HG03025 (cell line): ENCODE measurements around the gene FAM107B.

ENCODE experiments used
- ATAC-seq: cut with Tn5 transposase; IDR thresholded peaks from one replicate; pipeline ENCODE4 v1.9.1; 2021; ENCODE audit warnings: mild to moderate bottlenecking, moderate library complexity; ENCODE audit not compliant: unreplicated experiment, low FRiP score

The FAM107B gene

DNA sequence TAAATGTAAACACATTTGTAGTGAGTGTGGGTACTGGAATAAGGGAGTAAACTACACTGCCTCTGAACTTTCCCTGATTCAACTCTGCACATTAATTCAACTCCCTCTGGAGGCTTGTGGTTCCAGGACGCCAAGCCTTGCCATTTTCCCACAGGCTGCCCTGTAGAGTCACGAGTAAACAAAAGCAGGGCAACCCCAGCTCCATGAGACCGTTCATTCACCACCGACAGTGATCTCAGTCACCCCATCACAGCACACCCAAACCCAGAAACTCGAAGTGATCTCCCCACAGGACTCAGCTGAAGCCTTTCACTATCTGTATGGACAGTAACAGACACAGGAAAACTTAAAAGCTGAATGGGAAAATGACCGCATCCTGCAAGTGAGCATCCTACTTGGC lies 225.2 kb downstream of the FAM107B start:
- ATAC-seq = no peak

- no peak for ATAC-seq
Observed at GRCh38 chr10:14548970-14549369, 225.7 kb downstream of the FAM107B start.

- ATAC-seq = no peak
Observed at GRCh38 chr10:14548474-14548873, 226.2 kb downstream of the FAM107B start.

- ATAC-seq = no peak
Observed at GRCh38 chr10:14547816-14548215, 226.9 kb downstream of the FAM107B start.

DNA sequence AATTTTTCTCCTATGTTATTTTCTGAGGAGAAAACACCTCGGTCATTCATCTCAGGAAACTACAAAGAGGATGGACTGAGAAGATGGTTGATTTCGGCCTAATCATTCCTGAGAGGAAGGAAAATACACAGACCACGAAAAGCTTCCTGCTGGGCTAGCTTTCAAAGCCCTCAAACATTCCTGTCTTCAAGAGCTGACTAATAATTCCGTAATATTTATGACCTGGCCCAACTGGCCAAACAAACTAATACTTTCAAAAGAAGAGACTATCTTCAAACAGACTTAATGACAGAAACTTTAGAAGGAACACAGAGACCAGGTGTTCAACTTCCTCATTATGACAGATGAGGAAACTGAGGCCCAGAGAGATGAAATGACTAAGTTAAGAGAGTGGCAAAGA lies 228.9 kb downstream of the FAM107B start:
- ATAC-seq = no peak

GRCh38 chr10:14543904-14544210 lies 230.8 kb downstream of the FAM107B start:
- ATAC-seq = no peak

DNA sequence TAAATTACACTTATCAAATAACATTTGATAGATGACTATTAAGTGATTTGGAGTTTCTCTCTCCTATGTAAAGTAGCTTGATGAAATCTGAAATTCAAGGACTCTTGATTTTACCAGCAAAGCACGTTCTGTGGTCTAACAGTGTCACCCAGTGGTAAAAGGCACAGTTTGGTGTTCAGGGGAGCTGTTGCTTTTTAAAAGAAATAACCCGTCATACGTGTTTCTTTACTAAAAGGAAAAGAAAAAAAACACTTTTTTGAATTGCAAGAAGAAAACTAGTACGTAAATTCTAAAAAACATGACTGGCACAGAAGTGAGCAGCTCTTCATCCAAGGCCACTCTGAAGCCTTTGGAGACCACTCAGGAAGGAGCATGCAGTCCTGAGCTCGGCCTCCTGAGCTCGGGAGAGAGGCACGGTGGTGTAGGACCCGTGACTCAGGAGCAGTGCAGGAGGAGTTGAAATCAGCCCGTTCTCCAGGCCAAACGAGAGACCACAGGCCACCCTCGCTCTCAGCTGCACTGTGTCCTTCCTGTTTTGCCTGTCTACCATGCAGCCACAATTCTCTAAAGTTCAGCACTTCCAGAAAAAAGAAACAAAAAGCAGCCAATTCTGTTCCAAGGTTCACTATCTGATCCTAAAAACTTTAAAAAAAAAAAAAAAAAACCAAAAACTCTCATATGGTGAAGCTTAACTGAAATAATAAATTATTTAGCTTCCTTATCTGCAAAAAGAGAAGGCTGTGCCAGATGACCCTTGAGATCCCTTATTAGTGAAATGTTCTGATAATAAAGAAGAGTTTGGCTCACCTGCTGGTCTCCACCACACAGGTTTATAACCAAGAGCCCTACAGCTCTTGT lies 231.4 kb downstream of the FAM107B start:
- ATAC-seq = no peak

DNA sequence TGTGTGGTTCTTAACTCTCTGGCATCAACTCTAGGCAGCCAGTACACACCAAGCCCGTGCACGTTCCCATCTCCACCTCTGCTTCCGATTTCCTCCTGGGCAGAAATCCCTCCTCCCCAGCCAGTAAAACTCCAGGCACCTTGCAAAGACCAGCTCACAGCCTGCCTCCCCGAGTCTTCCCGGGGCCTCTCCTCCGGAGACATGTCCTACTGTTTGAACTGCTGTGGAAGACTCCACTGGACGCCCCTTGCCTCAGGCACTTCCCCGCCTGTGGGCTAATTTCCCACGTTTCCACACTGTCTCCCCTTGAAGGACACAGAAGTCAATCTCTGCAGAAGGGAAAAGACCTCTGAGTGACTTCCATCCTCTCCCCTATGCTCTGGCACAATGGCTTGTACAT lies 233.3 kb downstream of the FAM107B start:
- no peak for ATAC-seq

DNA sequence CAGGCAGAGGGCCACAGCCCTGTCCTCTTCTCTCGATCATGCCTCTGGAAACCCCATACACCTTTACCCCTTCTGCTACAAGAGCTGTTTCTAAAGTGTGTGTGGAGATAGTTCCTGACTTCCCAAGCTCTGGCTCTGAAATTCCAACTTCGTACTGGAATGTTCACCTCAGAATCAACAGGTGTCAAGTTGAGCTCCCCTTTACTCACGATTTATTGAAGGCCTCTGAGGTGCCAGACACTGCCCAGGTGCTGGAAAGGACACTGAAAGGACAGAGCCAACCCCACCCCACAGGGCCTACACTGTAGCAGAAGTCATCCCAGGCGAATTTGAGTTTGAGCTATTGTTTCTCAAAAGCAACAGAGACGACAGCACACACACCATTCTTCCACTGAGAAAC lies 234.1 kb downstream of the FAM107B start:
- no peak for ATAC-seq

GRCh38 chr10:14540062-14540461 lies 234.6 kb downstream of the FAM107B start:
- ATAC-seq = no peak

- ATAC-seq = no peak
Observed at GRCh38 chr10:14539176-14539575, 235.5 kb downstream of the FAM107B start.

- no peak for ATAC-seq
Observed at GRCh38 chr10:14536241-14537213, 238.2 kb downstream of the FAM107B start.

- no peak for ATAC-seq
Observed at GRCh38 chr10:14535457-14536130, 239.1 kb downstream of the FAM107B start.

- no peak for ATAC-seq
Observed at GRCh38 chr10:14534152-14534551, 240.5 kb downstream of the FAM107B start.

- ATAC-seq = no peak
Observed at GRCh38 chr10:14533295-14533694, 241.4 kb downstream of the FAM107B start.

DNA sequence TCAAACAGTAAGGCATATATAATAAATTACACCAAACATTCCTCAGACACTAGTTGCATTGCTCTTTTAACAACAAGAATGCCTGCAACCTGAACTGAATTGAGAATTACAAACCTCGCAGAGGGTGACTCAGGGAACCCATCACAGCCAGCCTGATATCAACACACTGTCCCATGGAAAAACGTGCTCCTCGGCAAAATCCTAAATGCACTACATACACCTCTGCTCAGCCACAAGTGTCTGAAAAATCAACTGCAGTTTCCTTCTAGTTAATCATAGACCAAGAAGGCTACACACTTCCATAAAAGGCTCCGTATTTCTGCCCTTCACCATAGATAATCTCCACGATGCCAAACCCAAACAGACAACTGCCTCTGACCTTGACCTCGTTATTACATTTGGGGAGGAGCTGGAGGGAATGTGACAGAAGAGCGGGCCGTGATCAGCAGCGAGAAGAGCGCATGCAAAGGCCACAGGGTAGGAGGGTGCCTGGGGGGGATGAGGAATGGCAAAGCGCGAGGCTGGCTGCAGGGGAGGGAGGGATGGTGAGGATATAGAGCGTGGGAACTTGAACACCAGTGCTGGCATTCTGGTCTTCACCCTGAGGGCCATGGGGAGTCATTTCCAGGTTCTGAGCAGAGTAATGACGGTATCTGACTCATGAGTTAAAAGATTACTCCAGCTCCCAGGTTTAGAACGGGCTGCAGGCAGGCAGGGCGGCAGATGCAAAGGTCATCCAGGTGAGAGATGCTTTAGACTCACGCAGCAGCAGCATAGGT lies 242.0 kb downstream of the FAM107B start:
- no peak for ATAC-seq

DNA sequence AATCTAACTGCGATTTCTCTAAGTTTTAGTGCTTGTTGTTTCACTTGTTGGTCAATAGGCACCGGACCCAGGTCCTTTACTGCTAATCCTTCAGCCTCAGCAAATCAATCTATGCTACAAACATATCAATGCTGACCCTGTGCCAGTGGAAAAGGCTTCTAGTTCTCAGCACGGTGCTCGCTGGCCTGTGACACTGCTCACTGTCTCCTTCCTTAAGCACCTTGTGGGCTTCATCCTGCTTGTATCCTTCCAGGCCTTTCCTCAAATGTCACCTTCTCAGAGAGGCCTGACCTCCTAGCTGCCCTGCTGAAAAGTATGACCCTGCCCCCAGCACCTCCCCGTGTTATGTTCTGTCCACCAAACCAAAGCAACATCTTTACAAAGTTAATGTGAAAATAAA lies 242.7 kb downstream of the FAM107B start:
- ATAC-seq = no peak

- no peak for ATAC-seq
Observed at GRCh38 chr10:14530465-14530864, 244.2 kb downstream of the FAM107B start.

GRCh38 chr10:14529351-14529750 lies 245.3 kb downstream of the FAM107B start:
- no peak for ATAC-seq

DNA sequence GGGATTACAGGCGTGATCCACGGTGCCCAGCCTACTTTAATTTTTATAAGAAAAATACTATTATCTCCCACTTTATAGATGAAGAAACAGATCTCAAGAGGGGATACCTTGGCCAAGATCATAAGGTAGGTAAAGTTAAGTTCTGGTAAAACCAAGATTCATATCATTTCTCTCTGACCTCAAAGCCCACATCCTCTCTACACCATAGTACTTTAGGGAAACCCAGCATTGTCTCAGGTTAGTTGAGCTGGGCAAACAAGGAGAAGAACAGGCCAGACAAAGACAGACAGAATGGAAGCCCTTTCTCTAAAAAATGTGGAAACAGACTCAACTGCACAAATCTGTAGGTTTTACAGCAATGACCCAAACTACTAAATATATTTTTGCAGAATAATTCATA lies 246.2 kb downstream of the FAM107B start:
- ATAC-seq = no peak
